SU-DHL-6 (cell line): ENCODE results near the gene MS4A3.
"Not testable (repeated sequence)": the region's sequence is repeated elsewhere in the genome, so short reads cannot be mapped to it uniquely, and the experiment has no call there.

Experiments
- H2AFZ ChIP-seq: fragments of 200-600 bp; sonication (generic); 2 replicates; pipeline ENCODE4 v1.6.1; 2014; ENCODE audit warnings: low read depth, mild to moderate bottlenecking, moderate library complexity, mixed read lengths, antibody characterized with exemption, low read length; ENCODE audit not compliant: severe bottlenecking
- H3F3A ChIP-seq: fragments of 200-600 bp; shearing (Covaris generic); 2 replicates; pipeline ENCODE4 v1.6.0; 2016; ENCODE audit warnings: antibody characterized with exemption, mild to moderate bottlenecking; ENCODE audit not compliant: insufficient read depth
- H3K27ac ChIP-seq: fragments of 200-600 bp; sonication (generic); 2 replicates; pipeline ENCODE4 v1.5.1; 2016; ENCODE audit warnings: low read depth, mild to moderate bottlenecking, low read length, moderate library complexity, mixed read lengths
- H3K27me3 ChIP-seq: fragments of 200-600 bp; sonication (generic), shearing (Covaris generic); 2 replicates; pipeline ENCODE4 v1.6.0; 2014; ENCODE audit warnings: mild to moderate bottlenecking, low read length
- H3K36me3 ChIP-seq: fragments of 200-600 bp; sonication (generic); 2 replicates; pipeline ENCODE4 v1.6.1; 2014; ENCODE audit warnings: mild to moderate bottlenecking, low read length, mixed read lengths
- H3K4me2 ChIP-seq: fragments of 300-600, 200-600 bp; shearing (Covaris generic), sonication (generic); 2 replicates; pipeline ENCODE4 v1.6.0; 2014; ENCODE audit warnings: low read length, low read depth, mild to moderate bottlenecking; ENCODE audit not compliant: poor library complexity, severe bottlenecking
- H3K4me3 ChIP-seq: fragments of 200-600 bp; sonication (generic); 2 replicates; pipeline ENCODE4 v1.5.1; 2014; ENCODE audit warnings: antibody characterized with exemption, low read length, mild to moderate bottlenecking, mixed read lengths; ENCODE audit not compliant: insufficient read depth, poor library complexity, severe bottlenecking
- H3K79me2 ChIP-seq: fragments of 200-600 bp; sonication (generic); 2 replicates; pipeline ENCODE4 v1.6.1; 2014; ENCODE audit warnings: mild to moderate bottlenecking, low read length, moderate library complexity; ENCODE audit not compliant: insufficient read depth
- H3K9ac ChIP-seq: fragments of 200-600 bp; sonication (generic); 2 replicates; pipeline ENCODE4 v1.7.0; 2014; ENCODE audit warnings: mild to moderate bottlenecking, low read length
- H3K9me2 ChIP-seq: fragments of 200-600 bp; sonication (generic); replicated peaks from 2 replicates; pipeline ENCODE4 v1.6.1; 2014; ENCODE audit warnings: low read length; ENCODE audit not compliant: insufficient read depth
- H3K9me3 ChIP-seq: fragments of 200-600 bp; sonication (generic); 2 replicates; pipeline ENCODE4 v1.6.1; 2014; ENCODE audit warnings: low read length, mixed read lengths; ENCODE audit not compliant: insufficient read depth
- H4K20me1 ChIP-seq: fragments of 200-600 bp; sonication (generic); 2 replicates; pipeline ENCODE4 v1.6.1; 2014; ENCODE audit warnings: low read depth, mild to moderate bottlenecking, antibody characterized with exemption, low read length, moderate library complexity, mixed read lengths
- CTCF ChIP-seq: fragments of 200-600 bp; sonication (generic); IDR thresholded peaks from one replicate; pipeline ENCODE4 v1.5.1; 2017; ENCODE audit warnings: antibody characterized with exemption, mild to moderate bottlenecking, low read length, moderate library complexity; ENCODE audit not compliant: insufficient read depth, poor library complexity, severe bottlenecking
- EZH2phosphoT487 ChIP-seq: fragments of 200-600 bp; sonication (generic), shearing (Covaris generic); conservative IDR thresholded peaks from 2 replicates; pipeline ENCODE4 v1.6.1; 2018; ENCODE audit warnings: mild to moderate bottlenecking, antibody characterized with exemption, low read length, moderate library complexity, mixed read lengths

Gene MS4A3

GRCh38 chr11:60065801-60066200 is 9.3 kb downstream of the MS4A3 start:
- H3K36me3 ChIP-seq = no peaks in the 10 kb centered on the region
- H3K9ac ChIP-seq = no peak overlapping the region
- H3K4me2 ChIP-seq = no peak overlapping the region
- H3F3A ChIP-seq = no peaks in the 10 kb centered on the region
- no peak overlapping the region for H3K27ac ChIP-seq
- no peaks in the 10 kb centered on the region for H3K79me2 ChIP-seq
- H3K9me3 ChIP-seq = no peaks in the 10 kb centered on the region
- H4K20me1 ChIP-seq = no peaks in the 10 kb centered on the region
- H2AFZ ChIP-seq = no peak overlapping the region
- H3K9me2 ChIP-seq = no peaks in the 10 kb centered on the region
- no peak overlapping the region for H3K4me3 ChIP-seq
- H3K27me3 ChIP-seq = no peaks in the 10 kb centered on the region
- no peak for TF ChIP-seq CTCF
- no peak for TF ChIP-seq EZH2phosphoT487

- no peaks in the 10 kb centered on the region for H4K20me1 ChIP-seq
- no peaks in the 10 kb centered on the region for H3K79me2 ChIP-seq
- no peaks in the 10 kb centered on the region for H3K27me3 ChIP-seq
- no peak overlapping the region for H3K27ac ChIP-seq
- H3K9ac ChIP-seq = no peak overlapping the region
- H3K4me2 ChIP-seq = no peak overlapping the region
- no peaks in the 10 kb centered on the region for H3K36me3 ChIP-seq
- H3K4me3 ChIP-seq = no peak overlapping the region
- H3K9me2 ChIP-seq = no peaks in the 10 kb centered on the region
- H3K9me3 ChIP-seq = no peaks in the 10 kb centered on the region
- no peak for TF ChIP-seq CTCF
- no peaks in the 10 kb centered on the region for H3F3A ChIP-seq
- no peak overlapping the region for H2AFZ ChIP-seq
Observed at GRCh38 chr11:60069450-60069849, 13.0 kb downstream of the MS4A3 start.

- not testable (repeated sequence) for H3K36me3 ChIP-seq, H3K27ac ChIP-seq, H3K9me3 ChIP-seq, H3K4me3 ChIP-seq, H3K27me3 ChIP-seq, H4K20me1 ChIP-seq, H3K4me2 ChIP-seq, H2AFZ ChIP-seq, H3K79me2 ChIP-seq, H3F3A ChIP-seq, H3K9ac ChIP-seq, H3K9me2 ChIP-seq
Observed at GRCh38 chr11:60071644-60072043, 15.2 kb downstream of the MS4A3 start.

GRCh38 chr11:60077216-60077817 is 20.9 kb downstream of the MS4A3 start:
- Histone ChIP-seq H3K27me3 (no peaks in the 10 kb centered on the region), H3K27ac (no peak overlapping the region), H3K4me3 (no peak overlapping the region), H3K9me3 (no peaks in the 10 kb centered on the region), H3F3A (no peaks in the 10 kb centered on the region), H3K36me3 (no peaks in the 10 kb centered on the region), H3K4me2 (no peak overlapping the region), H3K79me2 (no peaks in the 10 kb centered on the region), H3K9me2 (peaks cover 3% of the 10 kb centered on the region; the same call in 1 of the 2 replicates), H2AFZ (no peak overlapping the region), H4K20me1 (no peaks in the 10 kb centered on the region), H3K9ac (no peak overlapping the region)
- TF ChIP-seq CTCF (no peak), EZH2phosphoT487 (no peak)
